WTC11 (cell line): ENCODE measurements around the gene KRTAP5-9. TPM values are rescaled to one million over a fixed set of nuclear protein-coding genes. Genes with fewer than 3 reads are reported as not detected.

Experiments
- ATAC-seq: fragments of 200-7000 bp; cut with Tn5 transposase; 2 replicates; pipeline ENCODE4 v1.10.0; 2021; ENCODE audit warnings: mild to moderate bottlenecking, moderate library complexity
- CTCF ChIA-PET: fragments of 300-600 bp; sonication (Branson Sonifier 250); formaldehyde crosslinking; loops from one replicate; lab custom pipeline; 2021; ENCODE audit warnings: antibody characterized with exemption; lab: Charles Lee
- POLR2A ChIA-PET: fragments of 350-600 bp; sonication (Branson Sonifier 250); formaldehyde crosslinking; loops from one replicate; lab custom pipeline; 2021; ENCODE audit warnings: antibody characterized with exemption; lab: Charles Lee
- DNase-seq: peaks from one replicate; pipeline ENCODE4 v3.0.0; 2021; ENCODE audit warnings: low spot score
- H3K27ac Mint-ChIP-seq: 2 replicates; pipeline ENCODE4 v1.8.0; 2021; ENCODE audit warnings: mixed read lengths
- H3K27me3 Mint-ChIP-seq: 2 replicates; pipeline ENCODE4 v1.8.0; 2021; ENCODE audit warnings: low read depth, mild to moderate bottlenecking, moderate library complexity, mixed read lengths
- H3K36me3 Mint-ChIP-seq: 2 replicates; pipeline ENCODE4 v1.8.0; 2021; ENCODE audit warnings: mixed read lengths
- H3K4me1 Mint-ChIP-seq: 2 replicates; pipeline ENCODE4 v1.8.0; 2022; ENCODE audit warnings: mixed read lengths
- H3K4me3 Mint-ChIP-seq: 2 replicates; pipeline ENCODE4 v1.8.0; 2021; ENCODE audit warnings: mild to moderate bottlenecking, moderate library complexity, mixed read lengths
- H3K9me3 Mint-ChIP-seq: 2 replicates; pipeline ENCODE4 v1.8.0; 2021; ENCODE audit warnings: mixed read lengths
- ELF4 ChIP-seq: sonication (generic); formaldehyde crosslinking; IDR thresholded peaks from 2 replicates; pipeline ENCODE4 v1.8.1; 2022; ENCODE audit warnings: low read depth, mild to moderate bottlenecking, moderate library complexity, missing genetic modification reagents
- ERG ChIP-seq: fragments of 250-450 bp; sonication (Bioruptor Pico); IDR thresholded peaks from 2 replicates; pipeline ENCODE4 v1.8.0; 2021; ENCODE audit warnings: mild to moderate bottlenecking
- FOXJ3 ChIP-seq: sonication (generic); formaldehyde crosslinking; IDR thresholded peaks from 2 replicates; pipeline ENCODE4 v1.9.0; 2021; ENCODE audit warnings: missing genetic modification reagents, mild to moderate bottlenecking, borderline replicate concordance
- FOXP1 ChIP-seq: sonication (generic); formaldehyde crosslinking; IDR thresholded peaks from 2 replicates; pipeline ENCODE4 v1.8.0; 2022; ENCODE audit warnings: missing genetic modification reagents, mild to moderate bottlenecking, moderate library complexity, borderline replicate concordance
- GRHL2 ChIP-seq: fragments of 250-450 bp; sonication (Bioruptor Pico); IDR thresholded peaks from 2 replicates; pipeline ENCODE4 v1.8.0; 2022; ENCODE audit warnings: mild to moderate bottlenecking, moderate library complexity; ENCODE audit not compliant: insufficient replicate concordance, severe bottlenecking
- HMGXB4 ChIP-seq: sonication (generic); formaldehyde crosslinking; IDR thresholded peaks from 2 replicates; pipeline ENCODE4 v1.8.1; 2023; ENCODE audit warnings: mild to moderate bottlenecking, moderate library complexity, missing genetic modification reagents
- IRF2 ChIP-seq: sonication (generic); formaldehyde crosslinking; IDR thresholded peaks from 2 replicates; pipeline ENCODE4 v1.8.0; 2022; ENCODE audit warnings: low read depth, missing genetic modification reagents, borderline replicate concordance
- JAZF1 ChIP-seq: fragments of 250-450 bp; sonication (Bioruptor Pico); IDR thresholded peaks from 2 replicates; pipeline ENCODE4 v1.9.0; 2021; ENCODE audit warnings: moderate library complexity, mild to moderate bottlenecking, inconsistent platforms
- JUN ChIP-seq: sonication (generic); formaldehyde crosslinking; IDR thresholded peaks from 2 replicates; pipeline ENCODE4 v1.8.0; 2023; ENCODE audit warnings: mild to moderate bottlenecking, missing genetic modification reagents
- KAT7 ChIP-seq: sonication (generic); formaldehyde crosslinking; IDR thresholded peaks from 2 replicates; pipeline ENCODE4 v1.8.1; 2023; ENCODE audit warnings: missing genetic modification reagents, mild to moderate bottlenecking, borderline replicate concordance
- MAX ChIP-seq: sonication (generic); formaldehyde crosslinking; IDR thresholded peaks from 2 replicates; pipeline ENCODE4 v1.8.0; 2022; ENCODE audit warnings: mild to moderate bottlenecking, missing genetic modification reagents
- NFYB ChIP-seq: sonication (generic); formaldehyde crosslinking; conservative IDR thresholded peaks from 2 replicates; pipeline ENCODE4 v1.8.0; 2022; ENCODE audit warnings: low read depth, missing genetic modification reagents
- NR1H2 ChIP-seq: sonication (generic); formaldehyde crosslinking; IDR thresholded peaks from 2 replicates; pipeline ENCODE4 v1.9.0; 2021; ENCODE audit warnings: mild to moderate bottlenecking, moderate library complexity, missing genetic modification reagents
- PRRX2 ChIP-seq: fragments of 250-450 bp; sonication (Bioruptor Pico); IDR thresholded peaks from 2 replicates; pipeline ENCODE4 v1.8.0; 2021; ENCODE audit warnings: mild to moderate bottlenecking
- RELA ChIP-seq: sonication (generic); formaldehyde crosslinking; IDR thresholded peaks from 2 replicates; pipeline ENCODE4 v1.8.1; 2022; ENCODE audit warnings: missing genetic modification reagents, mild to moderate bottlenecking, borderline replicate concordance
- SP1 ChIP-seq: sonication (generic); formaldehyde crosslinking; conservative IDR thresholded peaks from 2 replicates; pipeline ENCODE4 v1.8.1; 2022; ENCODE audit warnings: missing genetic modification reagents
- STAT6 ChIP-seq: sonication (generic); formaldehyde crosslinking; conservative IDR thresholded peaks from 2 replicates; pipeline ENCODE4 v1.8.1; 2023; ENCODE audit warnings: mild to moderate bottlenecking, low read depth, missing genetic modification reagents, moderate library complexity
- TP53 ChIP-seq: sonication (generic); formaldehyde crosslinking; IDR thresholded peaks from 2 replicates; pipeline ENCODE4 v1.8.1; 2023; ENCODE audit warnings: mild to moderate bottlenecking, missing genetic modification reagents
- USF1 ChIP-seq: sonication (generic); formaldehyde crosslinking; IDR thresholded peaks from 2 replicates; pipeline ENCODE4 v1.8.0; 2022; ENCODE audit warnings: mild to moderate bottlenecking, missing genetic modification reagents
- ZBTB21 ChIP-seq: sonication (generic); formaldehyde crosslinking; IDR thresholded peaks from 2 replicates; pipeline ENCODE4 v1.8.1; 2023; ENCODE audit warnings: mild to moderate bottlenecking, missing genetic modification reagents, borderline replicate concordance
- ZNF138 ChIP-seq: sonication (generic); formaldehyde crosslinking; conservative IDR thresholded peaks from 2 replicates; pipeline ENCODE4 v1.8.1; 2022; ENCODE audit warnings: mild to moderate bottlenecking, moderate library complexity, missing genetic modification reagents
- ZNF263 ChIP-seq: sonication (generic); formaldehyde crosslinking; IDR thresholded peaks from 2 replicates; pipeline ENCODE4 v1.8.1; 2022; ENCODE audit warnings: low read depth, mild to moderate bottlenecking, moderate library complexity, missing genetic modification reagents
- ZNF317 ChIP-seq: sonication (generic); formaldehyde crosslinking; IDR thresholded peaks from 2 replicates; pipeline ENCODE4 v1.8.1; 2023; ENCODE audit warnings: low read depth, mild to moderate bottlenecking, moderate library complexity, missing genetic modification reagents, borderline replicate concordance
- ZNF396 ChIP-seq: fragments of 250-450 bp; sonication (Bioruptor Pico); IDR thresholded peaks from 2 replicates; pipeline ENCODE4 v1.8.0; 2021; ENCODE audit warnings: mild to moderate bottlenecking, moderate library complexity, borderline replicate concordance
- ZNF416 ChIP-seq: fragments of 250-450 bp; sonication (Bioruptor Pico); IDR thresholded peaks from 2 replicates; pipeline ENCODE4 v1.9.0; 2021; ENCODE audit warnings: mild to moderate bottlenecking, inconsistent platforms
- ZNF423 ChIP-seq: fragments of 250-450 bp; sonication (Bioruptor Pico); IDR thresholded peaks from 2 replicates; pipeline ENCODE4 v2.1.2; 2022; ENCODE audit warnings: mild to moderate bottlenecking, moderate library complexity
- total RNA-seq: library from RNA; stranded (reverse); gene quantifications from 3 replicates; pipeline ENCODE4 v1.2.3, GENCODE V29; 2021

KRTAP5-9 gene
- total RNA-seq, 1 experiment from 2014 or later = not detected

- peaks cover 22% of the 10 kb centered on the region for H3K4me1 Mint-ChIP-seq
- H3K27ac Mint-ChIP-seq = no peak overlapping the region
- POLR2A ChIA-PET = no interaction called here
- peaks cover 42% of the 10 kb centered on the region for H3K36me3 Mint-ChIP-seq
- H3K9me3 Mint-ChIP-seq = peaks cover 30% of the 10 kb centered on the region
- peaks cover 4% of the 10 kb centered on the region for H3K27me3 Mint-ChIP-seq
- TF ChIP-seq NR1H2 (CRISPR knock-in tag) = no peak
- TF ChIP-seq FOXP1 (CRISPR knock-in tag) = no peak
- TF ChIP-seq JAZF1 = no peak
- TF ChIP-seq, all 79 proteins: peak for 0
- ATAC-seq = peak; percentile 58; the same call in 1 of the 2 replicates
- H3K4me3 Mint-ChIP-seq = no peak overlapping the region
- DNase-seq = no peak
- CTCF ChIA-PET = interaction anchor here (1.4 to 3.0 kb wide), 3 partner anchors 56 to 75 kb away, joined by 4 to 11 read pairs (median 4); partner anchors contain the start of gene DHCR7
These were observed 43.7 kb upstream of the KRTAP5-9 start for GRCh38 chr11:71504531-71504930.

GRCh38 chr11:71505001-71505400, 43.2 kb upstream of the KRTAP5-9 start:
- DNase-seq (no peak), ATAC-seq (no peak)
- ChIA-PET POLR2A (no interaction called here), CTCF (interaction anchor here (1.4 to 3.0 kb wide), 4 partner anchors 57 to 75 kb away, joined by 3 to 11 read pairs (median 4); partner anchors contain the start of gene DHCR7)
- Mint-ChIP-seq H3K9me3 (peaks cover 35% of the 10 kb centered on the region), H3K4me3 (no peak overlapping the region), H3K36me3 (peaks cover 46% of the 10 kb centered on the region), H3K27ac (no peak overlapping the region), H3K27me3 (peaks cover 9% of the 10 kb centered on the region), H3K4me1 (peaks cover 22% of the 10 kb centered on the region)
- TF ChIP-seq IRF2 (CRISPR knock-in tag) (no peak), GRHL2 (no peak), STAT6 (no peak), ZNF416 (no peak), KAT7 (CRISPR knock-in tag) (no peak), NFYB (no peak), JUN (CRISPR knock-in tag) (no peak), FOXJ3 (no peak)

- ATAC-seq = peak; percentile 48; the same call in 1 of the 2 replicates
- H3K4me1 Mint-ChIP-seq = peaks cover 22% of the 10 kb centered on the region
- H3K9me3 Mint-ChIP-seq = peaks cover 43% of the 10 kb centered on the region
- H3K27ac Mint-ChIP-seq = peak overlapping the region; percentile 51
- no peak overlapping the region for H3K4me3 Mint-ChIP-seq
- H3K36me3 Mint-ChIP-seq = peaks cover 49% of the 10 kb centered on the region
- CTCF ChIA-PET = interaction anchor here (0.9 to 3.0 kb wide), 4 partner anchors 57 to 74 kb away, joined by 3 to 11 read pairs (median 4); partner anchors contain the start of gene DHCR7
- H3K27me3 Mint-ChIP-seq = peaks cover 16% of the 10 kb centered on the region
- POLR2A ChIA-PET = no interaction called here
- no peak for DNase-seq
- TF ChIP-seq GRHL2 (no peak), TP53 (no peak), ZNF423 (CRISPR knock-in tag) (no peak), MAX (no peak), ZNF396 (no peak), USF1 (CRISPR knock-in tag) (no peak), ERG (CRISPR knock-in tag) (no peak), HMGXB4 (CRISPR knock-in tag) (no peak), IRF2 (CRISPR knock-in tag) (no peak), FOXJ3 (no peak), ZBTB21 (CRISPR knock-in tag) (no peak), ZNF263 (no peak), ELF4 (no peak), SP1 (CRISPR knock-in tag) (no peak), ZNF138 (CRISPR knock-in tag) (no peak), PRRX2 (CRISPR knock-in tag) (no peak), ZNF317 (CRISPR knock-in tag) (no peak), RELA (CRISPR knock-in tag) (no peak)
These were observed 42.4 kb upstream of the KRTAP5-9 start for GRCh38 chr11:71505781-71506180.
